Uterus (tissue), 2 donors: ENCODE results near the gene LTBP1.

Experiments
- POLR2A ChIP-seq, 2 donors: fragments of 450-650 bp; IDR thresholded peaks; one replicate each; pipeline ENCODE4 v1.6.1; 2016; ENCODE audit warnings: antibody characterized with exemption in 2 of 2, mild to moderate bottlenecking in 1 of 2, moderate library complexity in 1 of 2
- TF ChIP-seq, protein P1 (sequence below), 4 experiments: fragments of 200-600 bp in 2 of 4; fragments of 450-650 bp in 2 of 4; sonication (generic) in 2 of 4; IDR thresholded peaks; one replicate each; pipeline ENCODE4 v1.5.1; 2016 to 2019; ENCODE audit warnings: antibody characterized with exemption in 4 of 4, mild to moderate bottlenecking in 2 of 4, moderate library complexity in 1 of 4

DNA sequence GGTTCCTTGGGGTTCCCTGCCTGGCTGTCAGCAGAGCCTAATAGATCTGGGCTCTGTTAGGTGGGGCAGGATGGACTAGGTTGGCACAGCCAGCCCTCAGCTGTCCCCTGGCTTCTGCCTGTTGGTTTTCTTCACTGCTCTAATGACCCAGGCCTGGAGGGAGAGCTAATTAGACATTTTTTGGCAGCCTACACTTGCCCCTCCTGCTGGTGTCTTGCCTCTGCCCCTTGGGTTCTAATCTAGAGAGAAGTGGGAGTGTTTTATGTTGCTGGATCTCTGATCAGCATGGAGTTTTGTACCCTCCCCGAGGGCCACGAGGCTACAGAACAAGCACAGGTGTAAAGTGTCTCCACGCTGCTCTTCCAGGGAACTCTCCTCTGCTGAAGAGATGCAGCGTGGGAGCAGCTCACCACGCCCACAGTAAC lies 330.3 kb downstream of the LTBP1 start:
- TF ChIP-seq, protein P1, sequence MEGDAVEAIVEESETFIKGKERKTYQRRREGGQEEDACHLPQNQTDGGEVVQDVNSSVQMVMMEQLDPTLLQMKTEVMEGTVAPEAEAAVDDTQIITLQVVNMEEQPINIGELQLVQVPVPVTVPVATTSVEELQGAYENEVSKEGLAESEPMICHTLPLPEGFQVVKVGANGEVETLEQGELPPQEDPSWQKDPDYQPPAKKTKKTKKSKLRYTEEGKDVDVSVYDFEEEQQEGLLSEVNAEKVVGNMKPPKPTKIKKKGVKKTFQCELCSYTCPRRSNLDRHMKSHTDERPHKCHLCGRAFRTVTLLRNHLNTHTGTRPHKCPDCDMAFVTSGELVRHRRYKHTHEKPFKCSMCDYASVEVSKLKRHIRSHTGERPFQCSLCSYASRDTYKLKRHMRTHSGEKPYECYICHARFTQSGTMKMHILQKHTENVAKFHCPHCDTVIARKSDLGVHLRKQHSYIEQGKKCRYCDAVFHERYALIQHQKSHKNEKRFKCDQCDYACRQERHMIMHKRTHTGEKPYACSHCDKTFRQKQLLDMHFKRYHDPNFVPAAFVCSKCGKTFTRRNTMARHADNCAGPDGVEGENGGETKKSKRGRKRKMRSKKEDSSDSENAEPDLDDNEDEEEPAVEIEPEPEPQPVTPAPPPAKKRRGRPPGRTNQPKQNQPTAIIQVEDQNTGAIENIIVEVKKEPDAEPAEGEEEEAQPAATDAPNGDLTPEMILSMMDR (IDR thresholded peaks at IDR 0.05) = no peak
- no peak for TF ChIP-seq POLR2A (IDR thresholded peaks at IDR 0.05)
